BE2C (cell line): ENCODE results near the gene EXOC6B.

ENCODE experiments used
- DNase-seq: peaks from one replicate; pipeline ENCODE4 v3.0.0-alpha.2; 2020
- H3K27me3 ChIP-seq: fragments of 250-450 bp; sonication (Bioruptor Pico); 2 replicates; pipeline ENCODE4 v1.5.1; 2020; ENCODE audit warnings: mild to moderate bottlenecking
- H3K36me3 ChIP-seq: fragments of 250-450 bp; sonication (Bioruptor Pico); 2 replicates; pipeline ENCODE4 v1.5.1; 2020; ENCODE audit warnings: mild to moderate bottlenecking
- H3K4me1 ChIP-seq: fragments of 250-450 bp; sonication (Bioruptor Pico); 2 replicates; pipeline ENCODE4 v1.5.1; 2020
- H3K4me3 ChIP-seq: 2 replicates; pipeline ENCODE4 v1.5.1; 2011; ENCODE audit warnings: low read depth, low read length
- H3K9me3 ChIP-seq: fragments of 250-450 bp; sonication (Bioruptor Pico); 2 replicates; pipeline ENCODE4 v1.5.1; 2020
- CTCF ChIP-seq: IDR thresholded peaks from 2 replicates; pipeline ENCODE4 v1.5.1; 2012; ENCODE audit warnings: mild to moderate bottlenecking, low read depth, low read length

Gene EXOC6B

DNA sequence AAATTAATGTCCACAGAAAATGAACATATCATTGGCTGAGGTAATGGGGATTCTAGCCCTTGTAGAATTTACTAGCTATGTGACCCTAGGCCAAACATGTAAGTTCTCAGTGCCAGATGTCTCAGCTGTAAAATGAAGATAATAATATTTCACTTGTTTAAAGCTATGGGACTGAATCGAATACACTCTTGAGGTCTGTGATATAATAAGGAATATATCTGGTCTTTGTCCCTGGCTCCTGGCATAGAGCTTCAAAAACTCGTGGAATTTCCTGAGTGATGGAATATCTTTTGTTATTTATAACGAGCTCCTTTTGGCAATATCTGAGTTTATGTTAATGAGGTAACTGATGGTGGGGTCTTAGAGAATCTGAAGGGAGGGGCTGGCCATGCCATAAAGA, 476.8 kb downstream of the EXOC6B start:
- DNase-seq = no peak
- Histone ChIP-seq H3K9me3 (no peaks in the 10 kb centered on the region), H3K4me3 (no peak overlapping the region), H3K36me3 (no peaks in the 10 kb centered on the region), H3K27me3 (no peaks in the 10 kb centered on the region), H3K4me1 (no peaks in the 10 kb centered on the region)
- TF ChIP-seq CTCF = no peak

DNA sequence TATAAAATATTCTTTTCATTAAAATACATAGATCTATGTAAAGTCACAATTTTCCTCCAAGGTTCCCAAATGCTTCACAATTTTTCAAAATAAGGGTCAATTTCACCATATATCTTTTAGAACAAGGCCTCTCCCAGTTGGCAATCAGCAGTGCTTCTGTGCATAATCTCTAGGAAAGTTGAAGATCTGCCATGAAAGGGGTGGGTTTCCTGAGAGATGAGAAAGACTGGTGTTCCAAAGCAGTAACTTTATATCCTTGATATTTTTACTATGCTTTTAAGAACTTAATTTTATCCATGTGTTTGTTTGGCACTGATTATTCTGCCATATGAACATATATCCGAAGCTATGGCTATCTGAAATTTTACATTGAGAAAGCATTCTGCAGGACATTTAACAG, 478.8 kb downstream of the EXOC6B start:
- H3K4me1 ChIP-seq = no peaks in the 10 kb centered on the region
- no peak overlapping the region for H3K4me3 ChIP-seq
- H3K27me3 ChIP-seq = no peaks in the 10 kb centered on the region
- DNase-seq = no peak
- no peak for TF ChIP-seq CTCF
- H3K36me3 ChIP-seq = no peaks in the 10 kb centered on the region
- H3K9me3 ChIP-seq = no peaks in the 10 kb centered on the region

DNA sequence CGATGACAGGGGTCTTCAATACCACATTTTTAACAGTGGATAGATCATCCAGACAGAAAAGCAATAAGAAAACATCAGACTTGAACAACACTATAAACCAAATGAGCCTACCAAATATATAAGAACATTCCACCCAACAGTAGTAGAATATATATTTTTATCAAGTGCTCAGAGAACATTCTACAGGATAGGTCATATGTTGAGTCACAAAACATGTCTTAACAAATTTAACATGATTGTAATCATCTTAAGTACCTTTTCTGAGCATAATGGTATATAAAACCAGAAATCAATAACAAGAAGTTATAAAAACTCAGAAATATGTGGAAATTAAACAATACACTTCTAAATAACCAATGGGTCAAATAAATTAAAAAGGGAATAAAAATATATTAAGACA, 484.2 kb downstream of the EXOC6B start:
- H3K36me3 ChIP-seq = no peaks in the 10 kb centered on the region

GRCh38 chr2:72340665-72341064, 485.2 kb downstream of the EXOC6B start:
- Histone ChIP-seq H3K27me3 (no peaks in the 10 kb centered on the region), H3K4me1 (no peaks in the 10 kb centered on the region), H3K4me3 (no peak overlapping the region), H3K9me3 (no peaks in the 10 kb centered on the region), H3K36me3 (no peaks in the 10 kb centered on the region)
- TF ChIP-seq CTCF = no peak
- DNase-seq = no peak

More for the DNA sequence above, 484.2 kb downstream of the EXOC6B start:
- no peak for DNase-seq
- no peak for TF ChIP-seq CTCF
- Histone ChIP-seq H3K27me3 (no peaks in the 10 kb centered on the region), H3K9me3 (no peaks in the 10 kb centered on the region), H3K4me3 (no peak overlapping the region), H3K4me1 (no peaks in the 10 kb centered on the region)

DNA sequence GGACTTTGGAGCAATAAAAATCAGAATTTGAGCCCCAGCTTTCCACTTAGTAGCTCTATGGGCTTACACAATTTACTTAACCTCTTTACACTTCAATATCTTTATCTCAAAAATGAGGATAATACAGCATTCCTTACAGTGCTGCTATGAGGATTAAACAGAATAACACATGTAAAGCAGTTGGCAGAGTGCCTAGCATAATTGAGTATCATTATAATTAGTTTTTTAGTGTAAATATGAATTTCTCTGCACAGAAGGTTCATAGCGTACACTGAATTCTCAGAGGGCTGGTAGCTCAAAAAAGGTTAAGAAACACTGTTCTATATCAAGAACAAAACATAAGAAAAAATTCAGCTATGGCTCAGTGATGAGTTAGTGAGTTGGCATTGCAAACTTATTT, 487.8 kb downstream of the EXOC6B start:
- Histone ChIP-seq H3K9me3 (no peaks in the 10 kb centered on the region), H3K36me3 (no peaks in the 10 kb centered on the region), H3K4me1 (no peaks in the 10 kb centered on the region), H3K4me3 (no peak overlapping the region), H3K27me3 (no peaks in the 10 kb centered on the region)
- DNase-seq = no peak
- TF ChIP-seq CTCF = no peak

DNA sequence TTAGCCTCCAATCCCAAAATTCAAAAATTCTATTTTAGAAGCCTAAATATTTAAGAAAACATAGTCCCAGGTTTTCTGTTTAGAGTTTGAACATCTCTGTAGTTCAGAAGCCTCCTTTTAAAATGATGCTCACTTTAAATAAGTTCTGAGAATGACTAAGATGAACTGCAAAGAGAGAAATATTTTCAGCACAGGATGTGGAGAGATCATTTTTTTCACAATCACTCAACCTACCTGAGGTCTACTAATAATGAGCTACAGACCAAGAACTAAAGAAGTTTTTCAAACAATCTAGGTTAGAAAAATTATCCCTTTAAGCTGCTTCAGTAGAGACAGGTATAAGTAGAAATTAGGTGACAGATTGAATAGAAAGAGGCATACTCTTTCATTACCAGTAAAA, 493.1 kb downstream of the EXOC6B start:
- H3K36me3 ChIP-seq = no peaks in the 10 kb centered on the region
- H3K9me3 ChIP-seq = no peaks in the 10 kb centered on the region
- no peaks in the 10 kb centered on the region for H3K27me3 ChIP-seq
- DNase-seq = no peak
- no peaks in the 10 kb centered on the region for H3K4me1 ChIP-seq
- no peak overlapping the region for H3K4me3 ChIP-seq
- TF ChIP-seq CTCF = no peak
